Measurements from ENCODE around the gene CD151.

Gene CD151

GRCh38 chr11:875769-876301 is 43.1 kb downstream of the CD151 start:
- DNase-seq: no peak

- DNase-seq: no peak
Observed at GRCh38 chr11:876545-876944, 43.8 kb downstream of the CD151 start.

GRCh38 chr11:877565-877964 is 44.8 kb downstream of the CD151 start:
- peak; percentile 11 for DNase-seq

GRCh38 chr11:880447-880846 is 47.7 kb downstream of the CD151 start:
- DNase-seq: no peak

GRCh38 chr11:882596-882995 is 49.8 kb downstream of the CD151 start:
- no peak for DNase-seq

- no peak for DNase-seq
Observed at GRCh38 chr11:883527-883926, 50.8 kb downstream of the CD151 start.

GRCh38 chr11:884578-885070 is 51.9 kb downstream of the CD151 start:
- DNase-seq: no peak

- no peak for DNase-seq
Observed at GRCh38 chr11:886568-886967, 53.8 kb downstream of the CD151 start.

GRCh38 chr11:887589-887988 is 54.8 kb downstream of the CD151 start:
- DNase-seq: no peak
